GM03348 (cell line): ENCODE results near the gene TGFB2.

Experiments
- DNase-seq: peaks from one replicate; pipeline ENCODE4 v3.0.0; 2012; ENCODE audit warnings: low spot score

The TGFB2 gene

GRCh38 chr1:218488986-218489385, 143.8 kb downstream of the TGFB2 start:
- peak; percentile 11 for DNase-seq

- no peak for DNase-seq
These were observed 145.3 kb downstream of the TGFB2 start for GRCh38 chr1:218490406-218490922.

DNA sequence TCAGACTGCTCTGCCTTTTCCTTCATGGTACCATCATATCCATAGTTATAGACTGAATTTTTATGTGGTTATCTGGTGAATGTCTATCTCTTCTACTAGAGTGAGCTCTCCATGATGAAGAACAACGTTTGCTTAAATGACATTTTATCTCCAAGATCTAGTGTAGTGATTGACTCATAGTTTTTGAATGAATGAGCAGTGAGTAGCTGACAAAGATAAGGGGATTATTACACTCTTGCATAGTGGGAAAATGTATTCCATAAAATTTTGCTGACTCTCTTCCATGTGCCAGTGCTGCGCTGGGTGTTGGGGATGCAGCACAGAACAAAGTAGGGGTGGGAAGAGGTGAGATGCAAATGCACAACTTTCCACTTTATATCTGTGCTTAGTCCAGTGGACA, 147.7 kb downstream of the TGFB2 start:
- DNase-seq, result no peak

DNA sequence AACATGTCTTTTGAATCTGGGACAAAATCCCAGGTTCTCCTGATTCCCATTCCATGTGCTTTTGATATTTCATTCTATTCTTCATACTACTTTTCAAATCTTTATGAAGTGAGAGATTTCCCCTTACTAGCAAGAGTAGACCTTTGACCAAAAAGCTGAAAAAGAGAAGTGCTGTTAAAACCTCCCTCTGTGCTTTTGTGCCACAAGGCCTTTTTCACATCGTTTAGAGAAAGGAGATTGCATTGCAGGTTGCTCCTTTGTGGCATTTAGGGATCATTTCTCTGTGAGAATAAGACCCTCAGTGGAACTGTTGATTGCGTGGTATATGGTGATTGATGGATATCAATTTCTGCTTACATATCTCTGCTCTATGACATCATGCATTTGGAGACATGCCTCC, 148.8 kb downstream of the TGFB2 start:
- no peak for DNase-seq
